ENCODE measurements around the gene ARHGEF11.

The ARHGEF11 gene

GRCh38 chr1:156911577-156912298 lies 133.8 kb downstream of the ARHGEF11 start:
- no peak overlapping the region for H2BK5ac ChIP-seq (ENCODE audit: low read length)
- no peak overlapping the region for H4K8ac ChIP-seq (ENCODE audit: low read depth, low read length)
- no peak overlapping the region for H2AFZ ChIP-seq (ENCODE audit: low read length)
- peak overlapping the region; percentile 74 for H2BK15ac ChIP-seq (ENCODE audit: low read length)
- H3K79me1 ChIP-seq (ENCODE audit: low read depth, low read length) = peaks cover 3% of the 10 kb centered on the region
- peaks cover 0 to 4% (median 2%) of the 10 kb centered on the region in 3 experiments for H3K27me3 ChIP-seq (ENCODE audit: control insufficient read depth in 3 of 3, insufficient read depth in 3 of 3, low read depth in 1 of 3, low read length in 3 of 3)
- H3K4me1 ChIP-seq (ENCODE audit: control insufficient read depth in 2 of 2, insufficient read depth in 1 of 2, low read depth in 1 of 2, low read length in 2 of 2) = peaks cover 3 to 10% of the 10 kb centered on the region in 2 donors
- no peak overlapping the region for H3K9ac ChIP-seq (ENCODE audit: low read depth, low read length, poor library complexity)
- H3K18ac ChIP-seq (ENCODE audit: low read length) = no peak overlapping the region
- no peaks in the 10 kb centered on the region for H3K36me3 ChIP-seq (replicated peaks in 1 of 2; ENCODE audit: control insufficient read depth in 2 of 2, insufficient read depth in 2 of 2, low read length in 2 of 2)
- no peak overlapping the region for H3K23ac ChIP-seq (ENCODE audit: low read depth, low read length, poor library complexity)
- DNase-seq (ENCODE audit: low spot score) = no peak
- no peak overlapping the region for H2BK12ac ChIP-seq (ENCODE audit: low read length)
- H3K9me3 ChIP-seq (replicated peaks in 1 of 2; ENCODE audit: control insufficient read depth in 2 of 2, insufficient read depth in 1 of 2, low read depth in 1 of 2, low read length in 2 of 2) = no peaks in the 10 kb centered on the region
- no peak overlapping the region for H2BK120ac ChIP-seq (ENCODE audit: low read depth, low read length)
- H3K4me3 ChIP-seq (ENCODE audit: low read length in 2 of 2) = no peak overlapping the region
- H3K4ac ChIP-seq (ENCODE audit: low read length) = no peak overlapping the region
- H4K91ac ChIP-seq (ENCODE audit: low read depth, low read length, poor library complexity) = no peak overlapping the region
- H3K14ac ChIP-seq (ENCODE audit: low read length) = no peak overlapping the region
- no CpG with 5 or more reads among the region's 6 CpGs for WGBS, 2 donors (ENCODE audit: extremely low coverage in 2 of 2, insufficient read length in 2 of 2, insufficient replicate concordance in 1 of 2)
- H3K27ac ChIP-seq (replicated peaks; ENCODE audit: low read length) = no peak overlapping the region
- no peak overlapping the region for H2AK5ac ChIP-seq (ENCODE audit: low read depth, low read length)
- no peak overlapping the region for H3K4me2 ChIP-seq (ENCODE audit: insufficient read depth, low read length, poor library complexity, severe bottlenecking)

GRCh38 chr1:156910309-156910782 lies 135.2 kb downstream of the ARHGEF11 start:
- peaks cover 0 to 3% of the 10 kb centered on the region in 2 donors for H3K9me3 ChIP-seq (replicated peaks in 1 of 2; ENCODE audit: control insufficient read depth in 2 of 2, insufficient read depth in 1 of 2, low read depth in 1 of 2, low read length in 2 of 2)
- no peak overlapping the region for H3K4me3 ChIP-seq (ENCODE audit: low read length in 2 of 2)
- peaks cover 3 to 10% of the 10 kb centered on the region in 2 donors for H3K4me1 ChIP-seq (ENCODE audit: control insufficient read depth in 2 of 2, insufficient read depth in 1 of 2, low read depth in 1 of 2, low read length in 2 of 2)
- H2BK5ac ChIP-seq (ENCODE audit: low read length) = peak overlapping the region; percentile 88
- peak overlapping the region; percentile 86 for H3K23ac ChIP-seq (ENCODE audit: low read depth, low read length, poor library complexity)
- H4K8ac ChIP-seq (ENCODE audit: low read depth, low read length) = peak overlapping the region; percentile 57
- H2AK5ac ChIP-seq (ENCODE audit: low read depth, low read length) = peak overlapping the region; percentile 97
- no peak overlapping the region for H2BK120ac ChIP-seq (ENCODE audit: low read depth, low read length)
- H3K14ac ChIP-seq (ENCODE audit: low read length) = peak overlapping the region; percentile 10
- H3K36me3 ChIP-seq (replicated peaks in 1 of 2; ENCODE audit: control insufficient read depth in 2 of 2, insufficient read depth in 2 of 2, low read length in 2 of 2) = no peaks in the 10 kb centered on the region
- DNase-seq (ENCODE audit: low spot score) = no peak
- H2AFZ ChIP-seq (ENCODE audit: low read length) = no peak overlapping the region
- peak overlapping the region; percentile 83 for H3K9ac ChIP-seq (ENCODE audit: low read depth, low read length, poor library complexity)
- peak overlapping the region; percentile 99 for H2BK12ac ChIP-seq (ENCODE audit: low read length)
- peak overlapping the region; percentile 44 for H3K4me2 ChIP-seq (ENCODE audit: insufficient read depth, low read length, poor library complexity, severe bottlenecking)
- H3K18ac ChIP-seq (ENCODE audit: low read length) = peak overlapping the region; percentile 90
- H3K4ac ChIP-seq (ENCODE audit: low read length) = no peak overlapping the region
- peaks cover 3% of the 10 kb centered on the region for H3K79me1 ChIP-seq (ENCODE audit: low read depth, low read length)
- peak overlapping the region; percentile 65 for H2BK15ac ChIP-seq (ENCODE audit: low read length)
- H3K27me3 ChIP-seq (ENCODE audit: control insufficient read depth in 3 of 3, insufficient read depth in 3 of 3, low read depth in 1 of 3, low read length in 3 of 3) = peaks cover 0 to 7% (median 4%) of the 10 kb centered on the region in 3 experiments
- no CpG with 5 or more reads among the region's 18 CpGs for WGBS, 2 donors (ENCODE audit: extremely low coverage in 2 of 2, insufficient read length in 2 of 2, insufficient replicate concordance in 1 of 2)
- peak overlapping the region; percentile 27 for H4K91ac ChIP-seq (ENCODE audit: low read depth, low read length, poor library complexity)
- H3K27ac ChIP-seq (replicated peaks; ENCODE audit: low read length) = no peak overlapping the region

- peak overlapping the region; percentile 18 for H3K9ac ChIP-seq (ENCODE audit: low read depth, low read length, poor library complexity)
- H3K4me3 ChIP-seq (ENCODE audit: low read length in 2 of 2) = peak overlapping the region in 1 of 2 donors; percentile 35
- peak overlapping the region; percentile 97 for H2AK5ac ChIP-seq (ENCODE audit: low read depth, low read length)
- peaks cover 0 to 6% (median 4%) of the 10 kb centered on the region in 3 experiments for H3K27me3 ChIP-seq (ENCODE audit: control insufficient read depth in 3 of 3, insufficient read depth in 3 of 3, low read depth in 1 of 3, low read length in 3 of 3)
- H4K91ac ChIP-seq (ENCODE audit: low read depth, low read length, poor library complexity) = peak overlapping the region; percentile 27
- H2BK120ac ChIP-seq (ENCODE audit: low read depth, low read length) = peak overlapping the region; percentile 85
- peak overlapping the region; percentile 78 for H3K14ac ChIP-seq (ENCODE audit: low read length)
- peak overlapping the region; percentile 91 for H2BK15ac ChIP-seq (ENCODE audit: low read length)
- DNase-seq (ENCODE audit: low spot score) = no peak
- H3K4me1 ChIP-seq (ENCODE audit: control insufficient read depth in 2 of 2, insufficient read depth in 1 of 2, low read depth in 1 of 2, low read length in 2 of 2) = peaks cover 3 to 10% of the 10 kb centered on the region in 2 donors
- peak overlapping the region; percentile 86 for H3K23ac ChIP-seq (ENCODE audit: low read depth, low read length, poor library complexity)
- H4K8ac ChIP-seq (ENCODE audit: low read depth, low read length) = peak overlapping the region; percentile 58
- no CpG with 5 or more reads among the region's 5 CpGs for WGBS, 2 donors (ENCODE audit: extremely low coverage in 2 of 2, insufficient read length in 2 of 2, insufficient replicate concordance in 1 of 2)
- peaks cover 3% of the 10 kb centered on the region for H3K79me1 ChIP-seq (ENCODE audit: low read depth, low read length)
- H2AFZ ChIP-seq (ENCODE audit: low read length) = no peak overlapping the region
- H2BK12ac ChIP-seq (ENCODE audit: low read length) = peak overlapping the region; percentile 89
- H3K27ac ChIP-seq (replicated peaks; ENCODE audit: low read length) = no peak overlapping the region
- H3K9me3 ChIP-seq (replicated peaks in 1 of 2; ENCODE audit: control insufficient read depth in 2 of 2, insufficient read depth in 1 of 2, low read depth in 1 of 2, low read length in 2 of 2) = peaks cover 0 to 3% of the 10 kb centered on the region in 2 donors
- no peak overlapping the region for H3K4me2 ChIP-seq (ENCODE audit: insufficient read depth, low read length, poor library complexity, severe bottlenecking)
- peak overlapping the region; percentile 62 for H2BK5ac ChIP-seq (ENCODE audit: low read length)
- no peaks in the 10 kb centered on the region for H3K36me3 ChIP-seq (replicated peaks in 1 of 2; ENCODE audit: control insufficient read depth in 2 of 2, insufficient read depth in 2 of 2, low read length in 2 of 2)
- H3K4ac ChIP-seq (ENCODE audit: low read length) = no peak overlapping the region
- peak overlapping the region; percentile 90 for H3K18ac ChIP-seq (ENCODE audit: low read length)
Measured at GRCh38 chr1:156909671-156910070, 135.9 kb downstream of the ARHGEF11 start.

- H3K23ac ChIP-seq (ENCODE audit: low read depth, low read length, poor library complexity) = no peak overlapping the region
- no peaks in the 10 kb centered on the region for H3K36me3 ChIP-seq (replicated peaks in 1 of 2; ENCODE audit: control insufficient read depth in 2 of 2, insufficient read depth in 2 of 2, low read length in 2 of 2)
- WGBS, 2 donors (ENCODE audit: extremely low coverage in 2 of 2, insufficient read length in 2 of 2, insufficient replicate concordance in 1 of 2) = no CpG with 5 or more reads among the region's 10 CpGs
Measured at GRCh38 chr1:156908955-156909354, 136.6 kb downstream of the ARHGEF11 start.

More at GRCh38 chr1:156908955-156909354, 136.6 kb downstream of the ARHGEF11 start:
- Histone ChIP-seq H3K27ac (replicated peaks; ENCODE audit: low read length) (no peak overlapping the region), H2BK15ac (ENCODE audit: low read length) (no peak overlapping the region), H3K4me3 (ENCODE audit: low read length in 2 of 2) (no peak overlapping the region), H3K4ac (ENCODE audit: low read length) (no peak overlapping the region), H3K14ac (ENCODE audit: low read length) (no peak overlapping the region), H2BK5ac (ENCODE audit: low read length) (peak overlapping the region; percentile 62), H3K18ac (ENCODE audit: low read length) (peak overlapping the region; percentile 28), H2BK12ac (ENCODE audit: low read length) (no peak overlapping the region), H3K79me1 (ENCODE audit: low read depth, low read length) (peaks cover 3% of the 10 kb centered on the region), H2AK5ac (ENCODE audit: low read depth, low read length) (peak overlapping the region; percentile 81), H2AFZ (ENCODE audit: low read length) (no peak overlapping the region), H3K4me1 (ENCODE audit: control insufficient read depth in 2 of 2, insufficient read depth in 1 of 2, low read depth in 1 of 2, low read length in 2 of 2) (peaks cover 3 to 9% of the 10 kb centered on the region in 2 donors), H4K8ac (ENCODE audit: low read depth, low read length) (no peak overlapping the region), H3K9me3 (replicated peaks in 1 of 2; ENCODE audit: control insufficient read depth in 2 of 2, insufficient read depth in 1 of 2, low read depth in 1 of 2, low read length in 2 of 2) (peaks cover 0 to 3% of the 10 kb centered on the region in 2 donors), H3K9ac (ENCODE audit: low read depth, low read length, poor library complexity) (no peak overlapping the region), H3K4me2 (ENCODE audit: insufficient read depth, low read length, poor library complexity, severe bottlenecking) (no peak overlapping the region), H3K27me3 (ENCODE audit: control insufficient read depth in 3 of 3, insufficient read depth in 3 of 3, low read depth in 1 of 3, low read length in 3 of 3) (peaks cover 0 to 6% (median 4%) of the 10 kb centered on the region in 3 experiments), H2BK120ac (ENCODE audit: low read depth, low read length) (no peak overlapping the region), H4K91ac (ENCODE audit: low read depth, low read length, poor library complexity) (no peak overlapping the region)
- DNase-seq (ENCODE audit: low spot score) = no peak

All from neuronal stem cell (in vitro differentiated cells).